ENCODE data around the gene AHNAK2. TPM values are rescaled to one million over a fixed set of nuclear protein-coding genes. Genes with fewer than 3 reads are reported as not detected.
A peak's percentile ranks its signal among the peaks of the same experiment; 100 is the strongest.

AHNAK2 gene
- total and polyA plus RNA-seq, 3 donors from 2014 or later: 10.8 to 15.1 (median 12.8) TPM

- no peak for DNase-seq
- no peaks in the 10 kb centered on the region for H3K9me3 ChIP-seq
- no peak overlapping the region for H3K4me3 ChIP-seq
- H3K36me3 ChIP-seq (ENCODE audit: low read depth, missing control alignments): no peaks in the 10 kb centered on the region
- TF ChIP-seq, protein P1, sequence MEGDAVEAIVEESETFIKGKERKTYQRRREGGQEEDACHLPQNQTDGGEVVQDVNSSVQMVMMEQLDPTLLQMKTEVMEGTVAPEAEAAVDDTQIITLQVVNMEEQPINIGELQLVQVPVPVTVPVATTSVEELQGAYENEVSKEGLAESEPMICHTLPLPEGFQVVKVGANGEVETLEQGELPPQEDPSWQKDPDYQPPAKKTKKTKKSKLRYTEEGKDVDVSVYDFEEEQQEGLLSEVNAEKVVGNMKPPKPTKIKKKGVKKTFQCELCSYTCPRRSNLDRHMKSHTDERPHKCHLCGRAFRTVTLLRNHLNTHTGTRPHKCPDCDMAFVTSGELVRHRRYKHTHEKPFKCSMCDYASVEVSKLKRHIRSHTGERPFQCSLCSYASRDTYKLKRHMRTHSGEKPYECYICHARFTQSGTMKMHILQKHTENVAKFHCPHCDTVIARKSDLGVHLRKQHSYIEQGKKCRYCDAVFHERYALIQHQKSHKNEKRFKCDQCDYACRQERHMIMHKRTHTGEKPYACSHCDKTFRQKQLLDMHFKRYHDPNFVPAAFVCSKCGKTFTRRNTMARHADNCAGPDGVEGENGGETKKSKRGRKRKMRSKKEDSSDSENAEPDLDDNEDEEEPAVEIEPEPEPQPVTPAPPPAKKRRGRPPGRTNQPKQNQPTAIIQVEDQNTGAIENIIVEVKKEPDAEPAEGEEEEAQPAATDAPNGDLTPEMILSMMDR (IDR thresholded peaks at IDR 0.05): no peak
- TF ChIP-seq POLR2A (IDR thresholded peaks at IDR 0.05): no peak
- no peak overlapping the region for H3K27ac ChIP-seq
- no peaks in the 10 kb centered on the region for H3K4me1 ChIP-seq
- H3K27me3 ChIP-seq: no peaks in the 10 kb centered on the region
- 92 to 95% methylated on average over 26 of the region's 26 CpGs for WGBS, 2 donors
- intact Hi-C loops (cut with DNase I; ENCODE audit: low total_unique reads): no loop called here
Measured at GRCh38 chr14:104941508-104942365, 36.4 kb downstream of the AHNAK2 start.

GRCh38 chr14:104940526-104941150 is 37.5 kb downstream of the AHNAK2 start:
- WGBS, 2 donors: 79 to 83% methylated on average over 3 of the region's 3 CpGs

GRCh38 chr14:104939666-104940410 is 38.3 kb downstream of the AHNAK2 start:
- H3K36me3 ChIP-seq (ENCODE audit: low read depth, missing control alignments): no peaks in the 10 kb centered on the region
- DNase-seq: no peak
- no peak for TF ChIP-seq POLR2A (IDR thresholded peaks at IDR 0.05)
- TF ChIP-seq, protein P1 (IDR thresholded peaks at IDR 0.05): no peak
- WGBS, 2 donors: 71 to 72% methylated on average over 8 to 11 of the region's 11 CpGs
- no peaks in the 10 kb centered on the region for H3K9me3 ChIP-seq
- no peak overlapping the region for H3K27ac ChIP-seq
- no peaks in the 10 kb centered on the region for H3K4me1 ChIP-seq
- H3K27me3 ChIP-seq: no peaks in the 10 kb centered on the region
- intact Hi-C loops (cut with DNase I; ENCODE audit: low total_unique reads): no loop called here
- no peak overlapping the region for H3K4me3 ChIP-seq

More at GRCh38 chr14:104940526-104941150, 37.5 kb downstream of the AHNAK2 start:
- H3K36me3 ChIP-seq (ENCODE audit: low read depth, missing control alignments): no peaks in the 10 kb centered on the region
- no peak for TF ChIP-seq POLR2A (IDR thresholded peaks at IDR 0.05)
- TF ChIP-seq, protein P1 (IDR thresholded peaks at IDR 0.05): peak in 1 of 3 experiments; percentile 16
- H3K9me3 ChIP-seq: no peaks in the 10 kb centered on the region
- no peaks in the 10 kb centered on the region for H3K27me3 ChIP-seq
- intact Hi-C loops (cut with DNase I; ENCODE audit: low total_unique reads): no loop called here
- no peak overlapping the region for H3K4me3 ChIP-seq
- no peak overlapping the region for H3K27ac ChIP-seq
- no peaks in the 10 kb centered on the region for H3K4me1 ChIP-seq
- no peak for DNase-seq

GRCh38 chr14:104938960-104939359 is 39.2 kb downstream of the AHNAK2 start:
- Histone ChIP-seq H3K4me1 (no peaks in the 10 kb centered on the region), H3K4me3 (no peak overlapping the region), H3K27ac (no peak overlapping the region), H3K27me3 (no peaks in the 10 kb centered on the region), H3K9me3 (no peaks in the 10 kb centered on the region), H3K36me3 (ENCODE audit: low read depth, missing control alignments) (no peaks in the 10 kb centered on the region)
- WGBS, 2 donors: 89 to 100% methylated on average over 1 of the region's 1 CpG
- intact Hi-C loops (cut with DNase I; ENCODE audit: low total_unique reads): no loop called here
- DNase-seq: no peak
- TF ChIP-seq POLR2A (IDR thresholded peaks at IDR 0.05): no peak
- TF ChIP-seq, protein P1 (IDR thresholded peaks at IDR 0.05): no peak

Measured in testis (tissue), 3 donors.